Mesodermal cell (in vitro differentiated cells): ENCODE results near the gene JAM3.
A peak's percentile ranks its signal among the peaks of the same experiment; 100 is the strongest.

Source experiments
- H3K27ac ChIP-seq: 2 replicates; pipeline ENCODE4 v1.7.0; 2013; ENCODE audit warnings: mild to moderate bottlenecking, low read depth, low read length, moderate library complexity; ENCODE audit not compliant: severe bottlenecking
- H3K36me3 ChIP-seq: 2 replicates; pipeline ENCODE4 v1.7.1; 2013; ENCODE audit warnings: mild to moderate bottlenecking, low read length, moderate library complexity; ENCODE audit not compliant: control insufficient read depth, insufficient read depth
- H3K4me1 ChIP-seq: one replicate; pipeline ENCODE4 v1.7.1; 2013; ENCODE audit warnings: mild to moderate bottlenecking, low read length; ENCODE audit not compliant: insufficient read depth, control insufficient read depth, poor library complexity, severe bottlenecking
- H3K4me3 ChIP-seq: 2 replicates; pipeline ENCODE4 v1.7.0; 2013; ENCODE audit warnings: low read length, control low read depth, mild to moderate bottlenecking; ENCODE audit not compliant: insufficient read depth, poor library complexity, severe bottlenecking; ENCODE audit errors: extremely low read depth
- H3K9me3 ChIP-seq: 2 replicates; pipeline ENCODE4 v1.7.1; 2013; ENCODE audit warnings: mild to moderate bottlenecking, low read length, moderate library complexity; ENCODE audit not compliant: control insufficient read depth
- WGBS, 2 experiments: methylation state at CpG; one replicate each; pipeline ENCODE4 v1.1.5; 2013; ENCODE audit warnings: missing lambda C conversion rate in 2 of 2; ENCODE audit not compliant: insufficient coverage in 2 of 2; 5-methylcytosine and 5-hydroxymethylcytosine counted together

JAM3 gene

GRCh38 chr11:134132808-134133207, 63.9 kb downstream of the JAM3 start:
- peaks cover 28% of the 10 kb centered on the region for H3K9me3 ChIP-seq
- H3K4me1 ChIP-seq: no peaks in the 10 kb centered on the region
- H3K4me3 ChIP-seq: no peak overlapping the region
- H3K27ac ChIP-seq: no peak overlapping the region
- H3K36me3 ChIP-seq: peaks cover 35% of the 10 kb centered on the region

- no peak overlapping the region for H3K4me3 ChIP-seq
- peaks cover 28% of the 10 kb centered on the region for H3K9me3 ChIP-seq
- no CpG with 5 or more reads among the region's 1 CpG for WGBS, 2 experiments
These were observed 65.3 kb downstream of the JAM3 start for GRCh38 chr11:134134167-134134566.

GRCh38 chr11:134138376-134138775, 69.5 kb downstream of the JAM3 start:
- peaks cover 6% of the 10 kb centered on the region for H3K9me3 ChIP-seq
- no peak overlapping the region for H3K27ac ChIP-seq
- peaks cover 49% of the 10 kb centered on the region for H3K36me3 ChIP-seq
- 95 to 96% methylated on average over 8 to 9 of the region's 9 CpGs for WGBS, 2 experiments
- no peaks in the 10 kb centered on the region for H3K4me1 ChIP-seq
- no peak overlapping the region for H3K4me3 ChIP-seq

More at GRCh38 chr11:134134167-134134566, 65.3 kb downstream of the JAM3 start:
- H3K36me3 ChIP-seq: peaks cover 22% of the 10 kb centered on the region
- no peaks in the 10 kb centered on the region for H3K4me1 ChIP-seq
- no peak overlapping the region for H3K27ac ChIP-seq

- WGBS, 2 experiments: 92 to 96% methylated on average over 9 of the region's 12 CpGs
- peak overlapping the region; percentile 37 for H3K27ac ChIP-seq
These were observed 70.5 kb downstream of the JAM3 start for GRCh38 chr11:134139303-134139872.

GRCh38 chr11:134139873-134140331, 71.0 kb downstream of the JAM3 start:
- 79 to 85% methylated on average over 9 to 10 of the region's 10 CpGs for WGBS, 2 experiments
- Histone ChIP-seq H3K4me3 (no peak overlapping the region), H3K4me1 (no peaks in the 10 kb centered on the region), H3K27ac (no peak overlapping the region), H3K9me3 (peaks cover 7% of the 10 kb centered on the region), H3K36me3 (peaks cover 57% of the 10 kb centered on the region)

More at GRCh38 chr11:134139303-134139872, 70.5 kb downstream of the JAM3 start:
- Histone ChIP-seq H3K9me3 (peaks cover 7% of the 10 kb centered on the region), H3K4me1 (no peaks in the 10 kb centered on the region), H3K36me3 (peaks cover 51% of the 10 kb centered on the region), H3K4me3 (no peak overlapping the region)

GRCh38 chr11:134140961-134141490, 72.2 kb downstream of the JAM3 start:
- Histone ChIP-seq H3K27ac (no peak overlapping the region), H3K36me3 (peaks cover 64% of the 10 kb centered on the region), H3K4me1 (no peaks in the 10 kb centered on the region), H3K9me3 (peaks cover 7% of the 10 kb centered on the region), H3K4me3 (no peak overlapping the region)
- 97 to 99% methylated on average over 7 of the region's 7 CpGs for WGBS, 2 experiments

- no peak overlapping the region for H3K27ac ChIP-seq
- peaks cover 7% of the 10 kb centered on the region for H3K9me3 ChIP-seq
- 89 to 100% methylated on average over 3 to 5 of the region's 6 CpGs for WGBS, 2 experiments
- H3K4me1 ChIP-seq: no peaks in the 10 kb centered on the region
- H3K4me3 ChIP-seq: no peak overlapping the region
- H3K36me3 ChIP-seq: peaks cover 79% of the 10 kb centered on the region
These were observed 73.7 kb downstream of the JAM3 start for GRCh38 chr11:134142536-134142935.

- Histone ChIP-seq H3K36me3 (peaks cover 91% of the 10 kb centered on the region), H3K27ac (no peak overlapping the region), H3K4me3 (no peak overlapping the region), H3K4me1 (no peaks in the 10 kb centered on the region), H3K9me3 (peaks cover 7% of the 10 kb centered on the region)
- WGBS, 2 experiments: 93 to 94% methylated on average over 3 of the region's 3 CpGs
These were observed 74.9 kb downstream of the JAM3 start for GRCh38 chr11:134143801-134144200.

- 97 to 100% methylated on average over 4 of the region's 5 CpGs for WGBS, 2 experiments
- no peak overlapping the region for H3K4me3 ChIP-seq
- peaks cover 7% of the 10 kb centered on the region for H3K9me3 ChIP-seq
- H3K36me3 ChIP-seq: peaks cover 98% of the 10 kb centered on the region
- H3K27ac ChIP-seq: no peak overlapping the region
- H3K4me1 ChIP-seq: no peaks in the 10 kb centered on the region
These were observed 75.9 kb downstream of the JAM3 start for GRCh38 chr11:134144744-134145143.

- Histone ChIP-seq H3K36me3 (peaks cover 97% of the 10 kb centered on the region), H3K9me3 (peaks cover 7% of the 10 kb centered on the region), H3K4me3 (no peak overlapping the region), H3K4me1 (no peaks in the 10 kb centered on the region), H3K27ac (no peak overlapping the region)
- WGBS, 2 experiments: 94 to 95% methylated on average over 6 to 7 of the region's 8 CpGs
These were observed 76.8 kb downstream of the JAM3 start for GRCh38 chr11:134145715-134146114.

- 100% methylated on average over 2 to 3 of the region's 3 CpGs for WGBS, 2 experiments
- peaks cover 97% of the 10 kb centered on the region for H3K36me3 ChIP-seq
These were observed 77.7 kb downstream of the JAM3 start for GRCh38 chr11:134146598-134146997.

More at GRCh38 chr11:134146598-134146997, 77.7 kb downstream of the JAM3 start:
- H3K9me3 ChIP-seq: peaks cover 7% of the 10 kb centered on the region
- H3K4me3 ChIP-seq: no peak overlapping the region
- H3K27ac ChIP-seq: no peak overlapping the region
- peaks cover 3% of the 10 kb centered on the region for H3K4me1 ChIP-seq
